HG02973 (cell line): Measurements from ENCODE around the gene CC2D2A.
"Not testable (repeated sequence)": the region's sequence is repeated elsewhere in the genome, so short reads cannot be mapped to it uniquely, and the experiment has no call there.

ENCODE experiments used
- ATAC-seq: cut with Tn5 transposase; IDR thresholded peaks from one replicate; pipeline ENCODE4 v1.9.1; 2021; ENCODE audit warnings: moderate library complexity; ENCODE audit not compliant: unreplicated experiment

CC2D2A gene

GRCh38 chr4:15556511-15557092, 86.9 kb downstream of the CC2D2A start:
- ATAC-seq: no peak

- no peak for ATAC-seq
These were observed 88.3 kb downstream of the CC2D2A start for GRCh38 chr4:15557786-15558550.

DNA sequence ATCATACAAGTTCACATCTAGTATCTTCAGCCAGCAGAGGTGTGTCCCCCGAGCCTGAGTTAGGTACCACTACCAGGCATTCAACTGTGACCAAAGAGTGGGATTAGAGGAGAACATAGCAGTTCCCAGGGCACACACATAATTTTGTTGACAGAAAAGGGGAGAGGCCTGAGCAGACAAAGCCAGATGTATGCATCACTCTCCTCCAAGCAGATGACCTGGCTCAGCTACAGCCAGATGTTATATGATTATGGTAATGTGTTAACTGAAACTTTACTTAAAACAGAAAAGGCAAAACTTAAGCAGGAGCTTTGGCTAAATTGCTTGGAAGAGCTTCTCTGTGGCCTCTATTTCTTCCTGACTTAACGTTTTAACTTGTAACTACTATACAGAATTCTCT, 88.9 kb downstream of the CC2D2A start:
- no peak for ATAC-seq

DNA sequence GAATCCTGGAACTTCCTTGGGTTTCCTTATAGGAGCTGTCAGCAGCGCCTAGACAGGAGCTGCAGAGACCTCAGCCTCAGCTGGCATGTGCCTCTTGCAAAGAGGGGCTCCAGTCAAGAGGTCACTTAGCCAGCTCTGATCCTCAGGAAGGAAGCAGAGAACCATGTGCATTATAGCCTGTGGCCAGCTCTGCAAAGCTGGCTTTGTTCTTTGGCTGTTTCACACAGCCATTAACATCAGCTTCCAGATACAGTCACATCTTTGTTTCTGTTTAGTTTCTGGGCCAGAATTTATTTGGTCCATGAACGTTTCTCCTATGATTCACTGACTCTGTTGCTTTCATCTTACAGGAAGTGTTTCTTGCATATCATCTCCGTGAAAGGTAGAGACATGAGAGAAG, 92.4 kb downstream of the CC2D2A start:
- no peak for ATAC-seq

- ATAC-seq: no peak
These were observed 92.9 kb downstream of the CC2D2A start for GRCh38 chr4:15562623-15563022.

GRCh38 chr4:15563871-15564270, 94.2 kb downstream of the CC2D2A start:
- ATAC-seq: no peak

GRCh38 chr4:15568821-15569220, 99.1 kb downstream of the CC2D2A start:
- no peak for ATAC-seq

DNA sequence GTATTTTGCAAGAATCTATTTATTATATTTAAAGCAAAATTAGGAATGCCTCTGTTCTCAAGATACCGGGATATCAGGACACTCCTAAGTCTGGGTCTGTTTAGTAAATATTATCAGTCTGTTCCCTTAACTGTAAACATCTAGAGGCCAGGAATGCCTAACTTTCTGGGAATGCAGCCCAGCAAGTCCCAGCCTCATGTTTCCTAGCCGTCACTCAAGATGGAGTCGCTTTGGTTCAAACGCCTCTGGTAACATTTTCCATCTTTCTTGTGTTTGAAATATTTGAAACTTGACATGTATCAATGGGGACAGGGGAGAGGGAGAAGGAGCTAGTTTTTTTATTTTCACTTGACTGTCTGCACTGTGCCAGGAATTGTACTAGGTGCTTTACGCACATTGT, 100.1 kb downstream of the CC2D2A start:
- no peak for ATAC-seq

GRCh38 chr4:15575966-15576365, 106.3 kb downstream of the CC2D2A start:
- ATAC-seq: no peak

DNA sequence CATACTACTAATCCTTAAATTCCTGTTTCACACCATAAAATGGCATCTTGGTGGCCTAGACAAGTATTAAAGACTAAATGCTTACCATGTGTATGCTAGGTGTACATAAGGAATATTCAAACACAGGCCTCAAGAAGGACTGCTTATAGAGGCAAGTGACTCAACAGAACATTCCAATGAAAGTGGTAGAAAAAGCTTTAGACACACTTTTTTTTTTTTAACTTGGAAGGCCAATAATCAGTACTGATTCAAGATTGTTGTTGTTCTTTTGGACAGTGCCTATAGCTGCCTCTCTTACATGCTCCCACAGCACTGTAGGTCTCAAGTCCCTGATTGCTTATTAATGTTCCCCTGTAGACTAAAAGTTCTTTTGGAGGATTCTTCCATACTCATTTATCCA, 107.8 kb downstream of the CC2D2A start:
- no peak for ATAC-seq

- no peak for ATAC-seq
These were observed 115.1 kb downstream of the CC2D2A start for GRCh38 chr4:15584785-15585184.

- no peak for ATAC-seq
These were observed 115.6 kb downstream of the CC2D2A start for GRCh38 chr4:15585331-15585730.

- ATAC-seq: no peak
These were observed 116.4 kb downstream of the CC2D2A start for GRCh38 chr4:15586066-15586465.

- ATAC-seq: no peak
These were observed 118.0 kb downstream of the CC2D2A start for GRCh38 chr4:15587649-15588048.

DNA sequence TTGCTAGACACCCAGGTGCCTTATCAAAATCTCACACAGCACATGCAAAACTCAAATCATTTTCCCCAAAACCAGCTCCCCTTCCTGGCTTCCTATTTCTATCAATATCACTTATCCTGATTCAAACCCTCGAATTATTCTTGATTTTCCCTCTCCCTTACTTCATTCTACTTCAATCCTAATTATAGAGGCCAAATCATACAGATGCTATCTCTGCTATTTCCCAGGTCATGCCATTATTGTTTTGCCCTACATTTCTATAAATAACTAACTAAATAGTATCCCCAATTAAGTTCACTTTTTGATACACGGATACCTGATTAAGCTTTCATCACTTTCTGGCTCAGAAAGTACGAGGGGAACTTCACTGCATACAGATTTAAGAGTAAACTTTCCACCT, 123.1 kb downstream of the CC2D2A start:
- no peak for ATAC-seq

GRCh38 chr4:15598644-15599043, 129.0 kb downstream of the CC2D2A start:
- ATAC-seq: no peak

- no peak for ATAC-seq
These were observed 130.5 kb downstream of the CC2D2A start for GRCh38 chr4:15600176-15600575.

DNA sequence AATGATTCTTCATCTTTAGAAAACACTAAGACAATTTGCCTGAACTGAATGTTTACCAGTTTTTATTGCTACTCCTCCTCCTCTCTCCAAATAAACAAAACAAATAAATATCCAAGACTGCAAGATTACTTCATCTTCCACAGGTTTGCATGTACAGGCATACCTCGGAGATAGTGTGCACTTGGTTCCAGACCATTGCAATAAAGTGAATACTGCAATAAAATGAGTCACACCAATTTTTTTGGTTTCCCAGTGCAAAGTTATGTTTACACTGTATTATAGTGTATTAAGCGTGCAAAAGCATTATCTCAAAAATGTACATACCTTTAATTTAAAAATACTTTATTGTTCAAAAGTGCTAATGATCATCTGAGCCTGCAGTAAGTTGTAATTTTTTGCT, 132.2 kb downstream of the CC2D2A start:
- no peak for ATAC-seq

- no peak for ATAC-seq
These were observed 135.9 kb downstream of the CC2D2A start for GRCh38 chr4:15605537-15605936.

GRCh38 chr4:15610855-15611254, 141.2 kb downstream of the CC2D2A start:
- ATAC-seq: no peak

DNA sequence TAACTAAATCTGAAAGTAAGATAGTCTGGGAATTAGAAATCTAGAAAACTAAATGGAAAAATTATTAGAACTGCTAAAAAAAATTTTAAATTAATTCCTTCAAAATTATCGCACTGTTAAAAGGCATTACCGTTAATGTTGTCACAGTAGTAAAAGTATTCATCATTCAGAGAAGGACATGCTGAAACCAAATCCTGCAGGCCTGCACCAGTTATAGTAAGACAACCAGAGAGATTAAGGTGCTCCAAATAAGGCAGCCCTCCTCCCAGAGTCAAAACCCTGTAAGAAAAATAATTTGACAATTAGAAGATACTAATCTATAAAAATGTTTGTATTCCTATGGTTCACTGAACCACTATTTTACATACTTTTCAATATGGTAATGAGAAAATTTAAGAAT, 142.5 kb downstream of the CC2D2A start:
- no peak for ATAC-seq

- ATAC-seq: not testable (repeated sequence)
These were observed 145.2 kb downstream of the CC2D2A start for GRCh38 chr4:15614891-15615290.

GRCh38 chr4:15617407-15617806, 147.7 kb downstream of the CC2D2A start:
- not testable (repeated sequence) for ATAC-seq
